Measurements from ENCODE around the gene EDC3. TPM values are rescaled to one million over a fixed set of nuclear protein-coding genes. Genes with fewer than 3 reads are reported as not detected.

Gene EDC3
- total and polyA plus RNA-seq, 2 experiments from 2014 or later = 13.8 to 26.5 TPM

- Mint-ChIP-seq H3K4me1 (no peaks in the 10 kb centered on the region), H3K4me3 (no peak overlapping the region), H3K27me3 (ENCODE audit: insufficient read depth, low read depth, poor library complexity) (no peaks in the 10 kb centered on the region), H3K27ac (no peak overlapping the region), H3K36me3 (ENCODE audit: low read depth) (peaks cover 28% of the 10 kb centered on the region), H3K9me3 (no peaks in the 10 kb centered on the region)
- H2AFZ ChIP-seq = no peak overlapping the region
- H3K27ac ChIP-seq (ENCODE audit: low read depth) = no peak overlapping the region
- no peak overlapping the region for H3K4me2 ChIP-seq
- H3K4me1 ChIP-seq (ENCODE audit: insufficient read depth) = no peaks in the 10 kb centered on the region
- H3F3A ChIP-seq (replicated peaks; ENCODE audit: low read depth) = no peaks in the 10 kb centered on the region
- no peak for ATAC-seq
- H3K4me3 ChIP-seq = no peak overlapping the region
- H4K20me1 ChIP-seq (replicated peaks; ENCODE audit: insufficient read depth) = peaks cover 12% of the 10 kb centered on the region
- DNase-seq (ENCODE audit: low spot score) = no peak
- H3K36me3 ChIP-seq (ENCODE audit: insufficient read depth) = peaks cover 21% of the 10 kb centered on the region
- peaks cover 9% of the 10 kb centered on the region; the same call in 1 of the 2 replicates for H3K79me2 ChIP-seq (replicated peaks; ENCODE audit: insufficient read depth)
- H3K9me2 ChIP-seq (ENCODE audit: insufficient read depth) = no peaks in the 10 kb centered on the region
- H3K27me3 ChIP-seq (ENCODE audit: insufficient read depth) = no peaks in the 10 kb centered on the region
- TF ChIP-seq JUNB (IDR thresholded peaks at IDR 0.05; ENCODE audit: unreplicated experiment) (no peak), POLR2AphosphoS5 (IDR thresholded peaks at IDR 0.05; ENCODE audit: low read depth) (no peak)
These were observed 26.2 kb downstream of the EDC3 start for GRCh38 chr15:74669627-74670026.

GRCh38 chr15:74667975-74668374 is 27.8 kb downstream of the EDC3 start:
- H3K36me3 Mint-ChIP-seq (ENCODE audit: low read depth) = peaks cover 18% of the 10 kb centered on the region
- H3K4me3 ChIP-seq = no peak overlapping the region
- no peaks in the 10 kb centered on the region for H3K27me3 ChIP-seq (ENCODE audit: insufficient read depth)
- H3K27ac Mint-ChIP-seq = no peak overlapping the region
- ATAC-seq (no peak), DNase-seq (ENCODE audit: low spot score) (no peak)
- H3K9me3 Mint-ChIP-seq = no peaks in the 10 kb centered on the region
- no peak overlapping the region for H3K27ac ChIP-seq (ENCODE audit: low read depth)
- H3K36me3 ChIP-seq (ENCODE audit: insufficient read depth) = peaks cover 13% of the 10 kb centered on the region
- H3K4me2 ChIP-seq = no peak overlapping the region
- H3K27me3 Mint-ChIP-seq (ENCODE audit: insufficient read depth, low read depth, poor library complexity) = no peaks in the 10 kb centered on the region
- H3K9me2 ChIP-seq (ENCODE audit: insufficient read depth) = no peaks in the 10 kb centered on the region
- H3F3A ChIP-seq (replicated peaks; ENCODE audit: low read depth) = no peaks in the 10 kb centered on the region
- H3K4me1 Mint-ChIP-seq = peaks cover 4% of the 10 kb centered on the region; the same call in 2 of the 3 replicates
- TF ChIP-seq ZNF331 (CRISPR knock-in tag; IDR thresholded peaks at IDR 0.05; ENCODE audit: low read depth) (no peak), NANOG (IDR thresholded peaks at IDR 0.05; ENCODE audit: borderline replicate concordance) (no peak)
- H3K79me2 ChIP-seq (replicated peaks; ENCODE audit: insufficient read depth) = peaks cover 9% of the 10 kb centered on the region; the same call in 1 of the 2 replicates
- no peak overlapping the region for H2AFZ ChIP-seq
- H3K4me1 ChIP-seq (ENCODE audit: insufficient read depth) = no peaks in the 10 kb centered on the region
- no peak overlapping the region for H3K4me3 Mint-ChIP-seq
- peaks cover 19% of the 10 kb centered on the region for H4K20me1 ChIP-seq (replicated peaks; ENCODE audit: insufficient read depth)

GRCh38 chr15:74664670-74665069 is 31.2 kb downstream of the EDC3 start:
- Mint-ChIP-seq H3K36me3 (ENCODE audit: low read depth) (no peaks in the 10 kb centered on the region; the same call in 2 of the 3 replicates), H3K27ac (peak overlapping the region; percentile 73), H3K4me1 (peaks cover 4% of the 10 kb centered on the region; the same call in 2 of the 3 replicates), H3K9me3 (no peaks in the 10 kb centered on the region), H3K27me3 (ENCODE audit: insufficient read depth, low read depth, poor library complexity) (no peaks in the 10 kb centered on the region), H3K4me3 (no peak overlapping the region)
- Histone ChIP-seq H3F3A (replicated peaks; ENCODE audit: low read depth) (no peaks in the 10 kb centered on the region), H3K4me3 (no peak overlapping the region), H3K4me2 (no peak overlapping the region), H3K27me3 (ENCODE audit: insufficient read depth) (no peaks in the 10 kb centered on the region), H3K4me1 (ENCODE audit: insufficient read depth) (no peaks in the 10 kb centered on the region), H3K9me2 (ENCODE audit: insufficient read depth) (no peaks in the 10 kb centered on the region), H3K79me2 (replicated peaks; ENCODE audit: insufficient read depth) (peaks cover 15% of the 10 kb centered on the region; the same call in 1 of the 2 replicates), H3K36me3 (ENCODE audit: insufficient read depth) (no peaks in the 10 kb centered on the region), H2AFZ (no peak overlapping the region), H3K27ac (ENCODE audit: low read depth) (0 out of 2 replicates have a peak overlapping the region, but pooled peaks have one; percentile 5), H4K20me1 (replicated peaks; ENCODE audit: insufficient read depth) (peaks cover 14% of the 10 kb centered on the region)
- DNase-seq (ENCODE audit: low spot score) (no peak), ATAC-seq (no peak)
- TF ChIP-seq EZH2 (IDR thresholded peaks at IDR 0.05; ENCODE audit: low read depth, unreplicated experiment) (no peak), JUNB (IDR thresholded peaks at IDR 0.05; ENCODE audit: unreplicated experiment) (no peak), ZNF331 (CRISPR knock-in tag; IDR thresholded peaks at IDR 0.05; ENCODE audit: low read depth) (no peak), POLR2AphosphoS5 (IDR thresholded peaks at IDR 0.05; ENCODE audit: low read depth) (no peak), ZNF462 (CRISPR knock-in tag; IDR thresholded peaks at IDR 0.05) (no peak), CTCF (conservative IDR thresholded peaks at IDR 0.05; ENCODE audit: low read depth in 2 of 2) (no peak), ZNF114 (CRISPR knock-in tag; IDR thresholded peaks at IDR 0.05) (no peak), NANOG (IDR thresholded peaks at IDR 0.05; ENCODE audit: borderline replicate concordance) (no peak), CREB1 (CRISPR knock-in tag; IDR thresholded peaks at IDR 0.05; ENCODE audit: low read depth) (no peak)

Measured in GM23338 (cell line).